HCT116 (cell line): ENCODE results near the gene SNX25. TPM values are rescaled to one million over a fixed set of nuclear protein-coding genes. Genes with fewer than 3 reads are reported as not detected.

ENCODE experiments used
- ATAC-seq: fragments of 200-7000 bp; cut with Tn5 transposase; 2 replicates; pipeline ENCODE4 v1.9.1; 2020; ENCODE audit warnings: mild to moderate bottlenecking, moderate library complexity
- BruUV-seq: library from RNA; stranded (reverse); fragments of 400-500 nt; replicated peaks from 2 replicates; lab custom pipeline; 2021; lab: Mats Ljungman, UMichigan
- CTCF ChIA-PET: fragments of 300-600 bp; sonication (Branson Sonifier 250); formaldehyde crosslinking; loops from one replicate; lab custom pipeline; 2021; ENCODE audit warnings: antibody characterized with exemption; lab: Charles Lee
- POLR2A ChIA-PET: fragments of 300-600, 350-600 bp; sonication (Branson Sonifier 250); formaldehyde crosslinking; loops from one replicate; lab custom pipeline; 2021; ENCODE audit warnings: antibody characterized with exemption; lab: Charles Lee
- RAD21 ChIA-PET, 2 experiments: fragments of 300-600 bp; sonication (Branson Sonifier 250); formaldehyde crosslinking; loops; one replicate each; lab custom pipeline; 2023; ENCODE audit warnings: low total read pairs in 2 of 2; ENCODE audit not compliant: uncharacterized antibody in 2 of 2, unreplicated experiment in 2 of 2, low non-redundant PET in 1 of 2; lab: Charles Lee
- DNase-seq: peaks from one replicate; pipeline ENCODE4 v3.0.0-alpha.2; 2010; ENCODE audit warnings: low read depth, low spot score
- H2AFZ ChIP-seq: fragments of 200-600 bp; shearing (Covaris generic), sonication (generic); 2 replicates; pipeline ENCODE4 v1.6.1; 2017; ENCODE audit warnings: low read depth, mixed run types, mixed read lengths, antibody characterized with exemption, low read length; ENCODE audit not compliant: poor library complexity, severe bottlenecking
- H3K27ac ChIP-seq: 2 replicates; pipeline ENCODE4 v1.5.1; 2012; ENCODE audit warnings: low read depth, low read length
- H3K27me3 ChIP-seq: fragments of 200-600 bp; sonication (generic); 2 replicates; pipeline ENCODE4 v1.6.1; 2016; ENCODE audit warnings: mixed run types, low read length, mixed read lengths; ENCODE audit not compliant: insufficient read depth
- H3K36me3 ChIP-seq, 2 experiments: fragments of 200-500 bp in 1 of 2; fragments of 200-600 bp in 1 of 2; sonication (Bioruptor generic) in 1 of 2; sonication (generic) in 1 of 2; 2 replicates each; pipeline versions ENCODE4 v1.5.1 to v1.6.1; 2014 to 2016; ENCODE audit warnings: low read length in 2 of 2, inconsistent platforms in 1 of 2, mixed read lengths in 1 of 2, mixed run types in 1 of 2; ENCODE audit not compliant: insufficient read depth in 2 of 2, control insufficient read depth in 1 of 2
- H3K4me1 ChIP-seq, 2 experiments: fragments of 200-600 bp in 1 of 2; sonication (generic) in 1 of 2; 2 replicates each; pipeline versions ENCODE4 v1.5.1 to v1.6.1; 2012 to 2017; ENCODE audit warnings: low read length in 2 of 2, inconsistent platforms in 1 of 2, mild to moderate bottlenecking in 1 of 2, mixed read lengths in 1 of 2, mixed run types in 1 of 2, moderate library complexity in 1 of 2; ENCODE audit not compliant: insufficient read depth in 2 of 2, control insufficient read depth in 1 of 2
- H3K4me2 ChIP-seq: fragments of 200-600 bp; sonication (generic); 2 replicates; pipeline ENCODE4 v1.6.1; 2017; ENCODE audit warnings: mixed run types, low read length, mixed read lengths
- H3K4me3 ChIP-seq, 2 experiments: fragments of 200-600 bp in 1 of 2; sonication (generic) in 1 of 2; replicated peaks in 1 of 2; 2 replicates each; pipeline ENCODE4 v1.5.1; 2011 to 2016; ENCODE audit warnings: low read length in 2 of 2, control low read depth in 1 of 2, low read depth in 1 of 2, mild to moderate bottlenecking in 1 of 2, mixed read lengths in 1 of 2, mixed run types in 1 of 2
- H3K79me2 ChIP-seq: fragments of 200-600 bp; sonication (generic); 2 replicates; pipeline ENCODE4 v1.6.1; 2017; ENCODE audit warnings: mild to moderate bottlenecking, mixed run types, low read length, moderate library complexity, mixed read lengths; ENCODE audit not compliant: insufficient read depth
- H3K9ac ChIP-seq: fragments of 200-600 bp; sonication (generic); 2 replicates; pipeline ENCODE4 v1.6.1; 2016; ENCODE audit warnings: low read length, mixed read lengths
- H3K9me2 ChIP-seq: fragments of 200-600 bp; sonication (generic), shearing (Covaris generic); 2 replicates; pipeline ENCODE4 v1.6.1; 2017; ENCODE audit warnings: mixed run types, mild to moderate bottlenecking, moderate library complexity; ENCODE audit not compliant: insufficient read depth
- H3K9me3 ChIP-seq, 2 experiments: fragments of 200-500 bp in 1 of 2; fragments of 200-600 bp in 1 of 2; sonication (Bioruptor generic) in 1 of 2; sonication (generic) in 1 of 2; 2 replicates each; pipeline ENCODE4 v1.6.1; 2014 to 2017; ENCODE audit warnings: low read length in 2 of 2, mixed read lengths in 2 of 2, inconsistent platforms in 1 of 2, low read depth in 1 of 2, mild to moderate bottlenecking in 1 of 2, mixed run types in 1 of 2, moderate library complexity in 1 of 2; ENCODE audit not compliant: control insufficient read depth in 1 of 2, insufficient read depth in 1 of 2
- H4K20me1 ChIP-seq: fragments of 200-600 bp; sonication (generic), shearing (Covaris generic); 2 replicates; pipeline ENCODE4 v1.6.1; 2017; ENCODE audit warnings: mixed run types, mild to moderate bottlenecking, moderate library complexity; ENCODE audit not compliant: insufficient read depth
- CBX3 ChIP-seq: IDR thresholded peaks from 2 replicates; pipeline ENCODE4 v1.6.1; 2012; ENCODE audit warnings: low read depth
- CTCF ChIP-seq, 3 experiments: fragments of 200-600 bp in 1 of 3; sonication (generic) in 1 of 3; IDR thresholded peaks in 2 of 3; conservative IDR thresholded peaks in 1 of 3; 2 replicates each; pipeline ENCODE4 v1.5.1; 2012 to 2017; ENCODE audit warnings: low read depth in 2 of 3, low read length in 2 of 3, antibody characterized with exemption in 1 of 3, borderline replicate concordance in 1 of 3, control low read depth in 1 of 3, mild to moderate bottlenecking in 1 of 3, mixed read lengths in 1 of 3, mixed run types in 1 of 3, moderate library complexity in 1 of 3; ENCODE audit not compliant: insufficient read depth in 1 of 3
- ELF1 ChIP-seq: IDR thresholded peaks from 2 replicates; pipeline ENCODE4 v1.6.1; 2012; ENCODE audit warnings: low read depth, borderline replicate concordance
- FOSL1 ChIP-seq: IDR thresholded peaks from 2 replicates; pipeline ENCODE4 v1.6.1; 2012; ENCODE audit warnings: low read depth
- JUND ChIP-seq: IDR thresholded peaks from 2 replicates; pipeline ENCODE4 v1.6.1; 2012
- POLR2A ChIP-seq: IDR thresholded peaks from 2 replicates; pipeline ENCODE4 v1.7.0; 2011; ENCODE audit warnings: borderline replicate concordance; ENCODE audit not compliant: insufficient read depth, insufficient read length; ENCODE audit errors: extremely low read depth
- POLR2AphosphoS5 ChIP-seq: IDR thresholded peaks from 2 replicates; pipeline ENCODE4 v1.6.1; 2011; ENCODE audit warnings: mild to moderate bottlenecking, low read depth, low read length, moderate library complexity
- RAD21 ChIP-seq: IDR thresholded peaks from 2 replicates; pipeline ENCODE4 v1.6.1; 2012; ENCODE audit warnings: low read depth, mild to moderate bottlenecking
- SIN3A ChIP-seq: IDR thresholded peaks from 2 replicates; pipeline ENCODE4 v1.6.1; 2012; ENCODE audit warnings: low read depth
- SP1 ChIP-seq: IDR thresholded peaks from 2 replicates; pipeline ENCODE4 v1.6.1; 2012; ENCODE audit warnings: low read depth
- SRF ChIP-seq: IDR thresholded peaks from 2 replicates; pipeline ENCODE4 v1.6.1; 2012; ENCODE audit warnings: low read depth
- TCF7L2 ChIP-seq: IDR thresholded peaks from 2 replicates; pipeline ENCODE4 v1.7.0; 2011; ENCODE audit warnings: borderline replicate concordance, inconsistent platforms; ENCODE audit not compliant: insufficient read depth, insufficient read length; ENCODE audit errors: extremely low read depth
- YY1 ChIP-seq: IDR thresholded peaks from 2 replicates; pipeline ENCODE4 v1.6.1; 2011; ENCODE audit warnings: low read length, low read depth, moderate library complexity, mild to moderate bottlenecking; ENCODE audit not compliant: insufficient replicate concordance; ENCODE audit errors: extremely low read depth
- ZFX ChIP-seq: fragments of 450-650 bp; IDR thresholded peaks from 2 replicates; pipeline ENCODE4 v1.6.1; 2017
- intact Hi-C: fragments of 100-400 bp; cut with micrococcal nuclease; formaldehyde crosslinking; loops from 2 replicates; pipeline ENCODE4 v1.10.0; 2022
- total RNA-seq: library from RNA; stranded (reverse); gene quantifications from one replicate; pipeline ENCODE4 v1.2.1, GENCODE V29; 2021; ENCODE audit not compliant: unreplicated experiment
- TF ChIP-seq, protein P1 (sequence below): IDR thresholded peaks from 2 replicates; pipeline ENCODE4 v1.6.1; 2012
- TF ChIP-seq, protein P2 (sequence below): IDR thresholded peaks from 2 replicates; pipeline ENCODE4 v1.6.1; 2011; ENCODE audit warnings: mild to moderate bottlenecking, low read length, moderate library complexity; ENCODE audit not compliant: insufficient replicate concordance; ENCODE audit errors: extremely low read depth

Gene SNX25
- total RNA-seq, 1 experiment from 2014 or later = 20.9 TPM

- Histone ChIP-seq H3K4me2 (no peak overlapping the region), H3K4me3 (no peak overlapping the region), H4K20me1 (no peaks in the 10 kb centered on the region), H2AFZ (no peak overlapping the region), H3K27ac (no peak overlapping the region), H3K4me1 (peaks cover 11 to 29% of the 10 kb centered on the region in 2 experiments), H3K9me3 (no peaks in the 10 kb centered on the region), H3K9me2 (no peaks in the 10 kb centered on the region), H3K27me3 (no peaks in the 10 kb centered on the region), H3K79me2 (no peaks in the 10 kb centered on the region), H3K9ac (no peak overlapping the region), H3K36me3 (peaks cover 7 to 12% of the 10 kb centered on the region in 2 experiments; a peak in 2 of 4 replicates)
- RAD21 ChIA-PET = no interaction called here
- no peak for ATAC-seq
- no peak for DNase-seq
- POLR2A ChIA-PET = no interaction called here
- TF ChIP-seq, protein P1, sequence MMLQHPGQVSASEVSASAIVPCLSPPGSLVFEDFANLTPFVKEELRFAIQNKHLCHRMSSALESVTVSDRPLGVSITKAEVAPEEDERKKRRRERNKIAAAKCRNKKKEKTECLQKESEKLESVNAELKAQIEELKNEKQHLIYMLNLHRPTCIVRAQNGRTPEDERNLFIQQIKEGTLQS = no peak
- TF ChIP-seq ZFX (no peak), POLR2A (no peak), CTCF (IDR thresholded peaks at IDR 0.05 in 2 of 3, conservative IDR thresholded peaks at IDR 0.05 in 1 of 3; ENCODE audit: borderline replicate concordance in 1 of 3, insufficient read depth in 1 of 3, low read depth in 2 of 3, low read length in 2 of 3) (no peak), JUND (no peak), TCF7L2 (no peak), SIN3A (no peak), YY1 (no peak), RAD21 (no peak), SP1 (no peak), POLR2AphosphoS5 (no peak), SRF (no peak), CBX3 (no peak), FOSL1 (no peak), ELF1 (no peak)
- TF ChIP-seq, protein P2, sequence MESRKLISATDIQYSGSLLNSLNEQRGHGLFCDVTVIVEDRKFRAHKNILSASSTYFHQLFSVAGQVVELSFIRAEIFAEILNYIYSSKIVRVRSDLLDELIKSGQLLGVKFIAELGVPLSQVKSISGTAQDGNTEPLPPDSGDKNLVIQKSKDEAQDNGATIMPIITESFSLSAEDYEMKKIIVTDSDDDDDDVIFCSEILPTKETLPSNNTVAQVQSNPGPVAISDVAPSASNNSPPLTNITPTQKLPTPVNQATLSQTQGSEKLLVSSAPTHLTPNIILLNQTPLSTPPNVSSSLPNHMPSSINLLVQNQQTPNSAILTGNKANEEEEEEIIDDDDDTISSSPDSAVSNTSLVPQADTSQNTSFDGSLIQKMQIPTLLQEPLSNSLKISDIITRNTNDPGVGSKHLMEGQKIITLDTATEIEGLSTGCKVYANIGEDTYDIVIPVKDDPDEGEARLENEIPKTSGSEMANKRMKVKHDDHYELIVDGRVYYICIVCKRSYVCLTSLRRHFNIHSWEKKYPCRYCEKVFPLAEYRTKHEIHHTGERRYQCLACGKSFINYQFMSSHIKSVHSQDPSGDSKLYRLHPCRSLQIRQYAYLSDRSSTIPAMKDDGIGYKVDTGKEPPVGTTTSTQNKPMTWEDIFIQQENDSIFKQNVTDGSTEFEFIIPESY = no peak
- intact Hi-C loops = loop anchor here (5.0 kb wide), 1 partner anchor 197 kb away; the partner anchor contains the start of gene CFAP97
- CTCF ChIA-PET = no interaction called here
- BruUV-seq = no TSS peak
These were observed 190.1 kb downstream of the SNX25 start for GRCh38 chr4:185399466-185399865.
